Panc1 (cell line): ENCODE results near the gene UTF1. TPM values are rescaled to one million over a fixed set of nuclear protein-coding genes. Genes with fewer than 3 reads are reported as not detected.

Experiments used
- ATAC-seq: fragments of 200-7000 bp; cut with Tn5 transposase; 2 replicates; pipeline ENCODE4 v1.9.1; 2020; ENCODE audit warnings: mild to moderate bottlenecking, moderate library complexity
- BruUV-seq: library from RNA; stranded (reverse); fragments of 400-500 nt; replicated peaks from 2 replicates; lab custom pipeline; 2021; lab: Mats Ljungman, UMichigan
- CTCF ChIA-PET: fragments of 300-600 bp; sonication (Branson Sonifier 250); formaldehyde crosslinking; loops from one replicate; lab custom pipeline; 2022; ENCODE audit warnings: antibody characterized with exemption; lab: Charles Lee
- POLR2A ChIA-PET: fragments of 300-600 bp; sonication (Branson Sonifier 250); formaldehyde crosslinking; loops from one replicate; lab custom pipeline; 2022; ENCODE audit warnings: antibody characterized with exemption; lab: Charles Lee
- DNase-seq: peaks from one replicate; pipeline ENCODE4 v3.0.0-alpha.2; 2010; ENCODE audit warnings: low read depth, low spot score
- H3K27ac ChIP-seq: 2 replicates; pipeline ENCODE4 v1.5.1; 2011; ENCODE audit warnings: mild to moderate bottlenecking, low read length, inconsistent platforms
- H3K27me3 ChIP-seq: fragments of 200-500 bp; sonication (Bioruptor generic); 2 replicates; pipeline ENCODE4 v1.6.0; 2014; ENCODE audit warnings: low read length, inconsistent platforms; ENCODE audit not compliant: control insufficient read depth, insufficient read depth
- H3K36me3 ChIP-seq: fragments of 200-500 bp; sonication (Bioruptor generic); 2 replicates; pipeline ENCODE4 v1.5.1; 2014; ENCODE audit warnings: inconsistent platforms, mild to moderate bottlenecking, low read length, moderate library complexity; ENCODE audit not compliant: control insufficient read depth, insufficient read depth
- H3K4me1 ChIP-seq: 2 replicates; pipeline ENCODE4 v1.5.1; 2011; ENCODE audit warnings: inconsistent platforms, mild to moderate bottlenecking, low read length, moderate library complexity; ENCODE audit not compliant: control insufficient read depth, insufficient read depth
- H3K4me3 ChIP-seq, 2 experiments: 2 replicates each; pipeline ENCODE4 v1.5.1; 2011 to 2012; ENCODE audit warnings: low read depth in 2 of 2, low read length in 2 of 2, mild to moderate bottlenecking in 2 of 2, inconsistent platforms in 1 of 2, moderate library complexity in 1 of 2
- H3K9me3 ChIP-seq: fragments of 200-500 bp; sonication (Bioruptor generic); 2 replicates; pipeline ENCODE4 v1.5.1; 2014; ENCODE audit warnings: low read depth, mild to moderate bottlenecking, inconsistent platforms, low read length, moderate library complexity; ENCODE audit not compliant: control insufficient read depth, insufficient read depth
- CTCF ChIP-seq: fragments of 450-650 bp; IDR thresholded peaks from 2 replicates; pipeline ENCODE4 v1.5.1; 2017; ENCODE audit warnings: mild to moderate bottlenecking
- POLR2AphosphoS5 ChIP-seq: IDR thresholded peaks from 2 replicates; pipeline ENCODE4 v1.6.1; 2012; ENCODE audit warnings: mild to moderate bottlenecking, low read depth, low read length, moderate library complexity
- SIN3A ChIP-seq: IDR thresholded peaks from 2 replicates; pipeline ENCODE4 v1.6.1; 2012; ENCODE audit warnings: low read depth, mild to moderate bottlenecking, low read length, moderate library complexity, borderline replicate concordance; ENCODE audit not compliant: insufficient read depth
- TCF7L2 ChIP-seq: IDR thresholded peaks from 2 replicates; pipeline ENCODE4 v1.6.1; 2011; ENCODE audit warnings: mild to moderate bottlenecking, low read depth, low read length, inconsistent platforms
- in situ Hi-C: cut with HindIII; loops from 2 replicates; pipeline ENCODE4 v1.10.0; 2016; ENCODE audit warnings: low sequenced_read_pairs, low pct_unique_long_range_greater_than_20kb
- intact Hi-C: fragments of 100-400 bp; cut with micrococcal nuclease; formaldehyde crosslinking; loops from one replicate; pipeline ENCODE4 v1.10.0; 2022; ENCODE audit not compliant: unreplicated experiment
- total RNA-seq: library from RNA; stranded (reverse); gene quantifications from one replicate; pipeline ENCODE4 v1.2.1, GENCODE V29; 2021; ENCODE audit not compliant: unreplicated experiment
- TF ChIP-seq, protein P1 (sequence below), 2 experiments: IDR thresholded peaks; 2 replicates each; pipeline ENCODE4 v1.6.1; 2011 to 2012; ENCODE audit warnings: low read depth in 2 of 2, control low read depth in 1 of 2, low read length in 1 of 2, mild to moderate bottlenecking in 1 of 2, moderate library complexity in 1 of 2; ENCODE audit not compliant: insufficient read depth in 1 of 2

Gene UTF1
- total RNA-seq, 1 experiment from 2014 or later: not detected

- ChIA-PET POLR2A (no interaction called here), CTCF (no interaction called here)
- no TSS peak for BruUV-seq
- DNase-seq: no peak
- Histone ChIP-seq H3K36me3 (no peaks in the 10 kb centered on the region), H3K27ac (no peak overlapping the region), H3K4me3 (no peak overlapping the region), H3K27me3 (no peaks in the 10 kb centered on the region), H3K4me1 (no peaks in the 10 kb centered on the region), H3K9me3 (no peaks in the 10 kb centered on the region)
- TF ChIP-seq SIN3A (no peak), POLR2AphosphoS5 (no peak), TCF7L2 (no peak), CTCF (no peak)
- TF ChIP-seq, protein P1, sequence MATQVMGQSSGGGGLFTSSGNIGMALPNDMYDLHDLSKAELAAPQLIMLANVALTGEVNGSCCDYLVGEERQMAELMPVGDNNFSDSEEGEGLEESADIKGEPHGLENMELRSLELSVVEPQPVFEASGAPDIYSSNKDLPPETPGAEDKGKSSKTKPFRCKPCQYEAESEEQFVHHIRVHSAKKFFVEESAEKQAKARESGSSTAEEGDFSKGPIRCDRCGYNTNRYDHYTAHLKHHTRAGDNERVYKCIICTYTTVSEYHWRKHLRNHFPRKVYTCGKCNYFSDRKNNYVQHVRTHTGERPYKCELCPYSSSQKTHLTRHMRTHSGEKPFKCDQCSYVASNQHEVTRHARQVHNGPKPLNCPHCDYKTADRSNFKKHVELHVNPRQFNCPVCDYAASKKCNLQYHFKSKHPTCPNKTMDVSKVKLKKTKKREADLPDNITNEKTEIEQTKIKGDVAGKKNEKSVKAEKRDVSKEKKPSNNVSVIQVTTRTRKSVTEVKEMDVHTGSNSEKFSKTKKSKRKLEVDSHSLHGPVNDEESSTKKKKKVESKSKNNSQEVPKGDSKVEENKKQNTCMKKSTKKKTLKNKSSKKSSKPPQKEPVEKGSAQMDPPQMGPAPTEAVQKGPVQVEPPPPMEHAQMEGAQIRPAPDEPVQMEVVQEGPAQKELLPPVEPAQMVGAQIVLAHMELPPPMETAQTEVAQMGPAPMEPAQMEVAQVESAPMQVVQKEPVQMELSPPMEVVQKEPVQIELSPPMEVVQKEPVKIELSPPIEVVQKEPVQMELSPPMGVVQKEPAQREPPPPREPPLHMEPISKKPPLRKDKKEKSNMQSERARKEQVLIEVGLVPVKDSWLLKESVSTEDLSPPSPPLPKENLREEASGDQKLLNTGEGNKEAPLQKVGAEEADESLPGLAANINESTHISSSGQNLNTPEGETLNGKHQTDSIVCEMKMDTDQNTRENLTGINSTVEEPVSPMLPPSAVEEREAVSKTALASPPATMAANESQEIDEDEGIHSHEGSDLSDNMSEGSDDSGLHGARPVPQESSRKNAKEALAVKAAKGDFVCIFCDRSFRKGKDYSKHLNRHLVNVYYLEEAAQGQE (IDR thresholded peaks at IDR 0.05; ENCODE audit: insufficient read depth in 1 of 2, low read depth in 2 of 2, low read length in 1 of 2): no peak
- intact Hi-C loops (no loop called here), in situ Hi-C loops (no loop called here)
- no peak for ATAC-seq
Measured at GRCh38 chr10:133202778-133203651, 27.0 kb upstream of the UTF1 start.

GRCh38 chr10:133203652-133204195, 26.3 kb upstream of the UTF1 start:
- intact Hi-C loops: no loop called here
- in situ Hi-C loops: no loop called here
- no peak overlapping the region for H3K4me3 ChIP-seq

More at GRCh38 chr10:133203652-133204195, 26.3 kb upstream of the UTF1 start:
- Histone ChIP-seq H3K36me3 (no peaks in the 10 kb centered on the region), H3K27me3 (no peaks in the 10 kb centered on the region), H3K4me1 (no peaks in the 10 kb centered on the region), H3K9me3 (no peaks in the 10 kb centered on the region), H3K27ac (no peak overlapping the region)
- no peak for DNase-seq
- BruUV-seq: no TSS peak
- ATAC-seq: no peak
- TF ChIP-seq POLR2AphosphoS5 (no peak), TCF7L2 (no peak), SIN3A (no peak), CTCF (no peak)
- TF ChIP-seq, protein P1 (IDR thresholded peaks at IDR 0.05; ENCODE audit: insufficient read depth in 1 of 2, low read depth in 2 of 2, low read length in 1 of 2): no peak
- ChIA-PET POLR2A (no interaction called here), CTCF (no interaction called here)
